ENCODE results near the gene RPTOR.

RPTOR gene

DNA sequence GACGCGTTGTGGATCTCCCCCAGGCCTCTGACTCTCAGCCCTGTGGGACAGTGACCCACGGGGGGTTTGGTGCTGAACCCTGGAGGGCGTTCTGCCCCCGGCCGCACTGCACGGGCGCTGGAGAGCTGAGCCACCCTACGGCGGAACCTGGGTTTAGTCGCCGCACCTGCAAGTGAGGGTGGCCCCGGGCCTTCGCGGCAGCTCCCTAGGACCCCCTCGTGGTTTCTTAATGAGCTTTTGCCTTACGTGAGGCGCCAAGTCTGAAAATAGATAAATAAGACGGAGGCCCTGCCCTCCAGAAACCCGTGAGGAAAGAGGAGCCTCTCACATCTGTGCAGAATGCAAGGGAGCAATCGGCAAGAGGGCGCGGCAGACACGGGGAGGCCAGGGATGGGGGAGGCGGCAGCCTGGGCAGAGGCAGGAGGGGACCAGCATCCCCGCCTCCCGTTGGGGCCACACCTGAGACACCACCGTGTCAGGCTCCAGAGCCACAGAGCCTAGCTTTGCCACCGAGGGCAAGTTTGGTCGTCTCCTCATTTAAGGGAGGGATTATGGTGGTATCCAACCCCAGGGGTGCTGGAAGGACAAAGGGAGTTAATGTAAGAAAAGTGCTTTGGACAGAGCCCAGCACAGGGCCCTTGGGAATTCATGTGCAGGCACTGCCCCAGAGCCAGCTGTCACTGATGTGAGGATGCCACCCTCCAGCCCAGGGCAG is 293.8 kb downstream of the RPTOR start:
- no peaks in the 10 kb centered on the region for H4K20me1 ChIP-seq (ENCODE audit: insufficient read depth, low read length)

GRCh38 chr17:80839026-80839345 is 294.3 kb downstream of the RPTOR start:
- Histone ChIP-seq H3K4me3 (ENCODE audit: low read depth in 1 of 2, low read length in 2 of 2) (no peak overlapping the region), H4K20me1 (ENCODE audit: insufficient read depth, low read length) (no peaks in the 10 kb centered on the region), H3K9ac (ENCODE audit: low read depth, low read length) (no peak overlapping the region), H3K36me3 (ENCODE audit: insufficient read depth, low read length) (peaks cover 53% of the 10 kb centered on the region), H3K9me3 (ENCODE audit: insufficient read depth, low read length, severe bottlenecking) (no peaks in the 10 kb centered on the region), H3K27me3 (ENCODE audit: insufficient read depth, low read length, poor library complexity) (no peaks in the 10 kb centered on the region), H2AFZ (ENCODE audit: low read depth, low read length) (no peak overlapping the region), H3K4me1 (ENCODE audit: insufficient read depth, low read length) (peaks cover 3% of the 10 kb centered on the region), H3K79me2 (ENCODE audit: insufficient read depth, low read length) (0 out of 2 replicates have a peak, but pooled peaks cover 4% of the 10 kb centered on the region), H3K27ac (ENCODE audit: low read length) (no peak overlapping the region), H3K4me2 (ENCODE audit: insufficient read depth, low read length) (no peak overlapping the region)
- ATAC-seq (ENCODE audit: insufficient read depth, low read depth) (no peak), DNase-seq (no peak)
- no peak for TF ChIP-seq CTCF (IDR thresholded peaks at IDR 0.05; ENCODE audit: borderline replicate concordance, extremely low read depth, low read length, poor library complexity, severe bottlenecking)

More for the DNA sequence above, 293.8 kb downstream of the RPTOR start:
- no peak overlapping the region for H3K9ac ChIP-seq (ENCODE audit: low read depth, low read length)
- no peak for TF ChIP-seq CTCF (IDR thresholded peaks at IDR 0.05; ENCODE audit: borderline replicate concordance, extremely low read depth, low read length, poor library complexity, severe bottlenecking)
- TF ChIP-seq EZH2 (IDR thresholded peaks at IDR 0.05; ENCODE audit: borderline replicate concordance, low read depth, low read length, severe bottlenecking), result no peak
- H3K27me3 ChIP-seq (ENCODE audit: insufficient read depth, low read length, poor library complexity), result no peaks in the 10 kb centered on the region
- peaks cover 8% of the 10 kb centered on the region for H3K4me1 ChIP-seq (ENCODE audit: insufficient read depth, low read length)
- H3K9me3 ChIP-seq (ENCODE audit: insufficient read depth, low read length, severe bottlenecking), result no peaks in the 10 kb centered on the region
- no peak overlapping the region for H2AFZ ChIP-seq (ENCODE audit: low read depth, low read length)
- peaks cover 50% of the 10 kb centered on the region for H3K36me3 ChIP-seq (ENCODE audit: insufficient read depth, low read length)
- no peak overlapping the region for H3K4me2 ChIP-seq (ENCODE audit: insufficient read depth, low read length)
- ATAC-seq (ENCODE audit: insufficient read depth, low read depth) (no peak), DNase-seq (no peak)
- no peak overlapping the region for H3K4me3 ChIP-seq (ENCODE audit: low read depth in 1 of 2, low read length in 2 of 2)
- H3K27ac ChIP-seq (ENCODE audit: low read length), result no peak overlapping the region
- H3K79me2 ChIP-seq (ENCODE audit: insufficient read depth, low read length), result 0 out of 2 replicates have a peak, but pooled peaks cover 4% of the 10 kb centered on the region

DNA sequence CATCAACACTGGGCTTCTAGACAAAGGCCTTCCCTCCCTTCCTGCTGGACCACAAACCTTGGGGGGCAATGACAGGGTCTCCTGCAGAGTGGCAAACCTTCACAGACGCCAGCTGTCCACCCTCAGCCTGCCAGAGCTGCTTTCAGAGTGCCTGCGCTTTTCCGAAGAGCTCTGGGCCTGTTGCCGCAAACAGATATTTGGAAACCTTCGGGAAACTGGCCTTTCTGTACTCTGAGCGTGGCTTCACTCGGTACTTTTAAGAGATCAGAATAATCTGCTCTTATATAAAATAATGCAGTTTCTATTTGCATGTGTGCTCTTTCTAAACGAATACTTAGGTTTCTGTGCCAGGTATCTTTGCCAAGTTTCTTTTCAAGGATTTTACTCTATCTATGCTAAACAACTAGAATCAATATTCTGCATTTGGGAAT is 294.9 kb downstream of the RPTOR start:
- Histone ChIP-seq H4K20me1 (ENCODE audit: insufficient read depth, low read length) (no peaks in the 10 kb centered on the region), H3K9me3 (ENCODE audit: insufficient read depth, low read length, severe bottlenecking) (no peaks in the 10 kb centered on the region), H3K4me1 (ENCODE audit: insufficient read depth, low read length) (no peaks in the 10 kb centered on the region), H3K36me3 (ENCODE audit: insufficient read depth, low read length) (peaks cover 53% of the 10 kb centered on the region), H3K9ac (ENCODE audit: low read depth, low read length) (no peak overlapping the region), H3K4me3 (ENCODE audit: low read depth in 1 of 2, low read length in 2 of 2) (no peak overlapping the region), H2AFZ (ENCODE audit: low read depth, low read length) (no peak overlapping the region), H3K27me3 (ENCODE audit: insufficient read depth, low read length, poor library complexity) (no peaks in the 10 kb centered on the region), H3K27ac (ENCODE audit: low read length) (no peak overlapping the region), H3K4me2 (ENCODE audit: insufficient read depth, low read length) (no peak overlapping the region), H3K79me2 (ENCODE audit: insufficient read depth, low read length) (no peaks in the 10 kb centered on the region)
- DNase-seq (no peak), ATAC-seq (ENCODE audit: insufficient read depth, low read depth) (no peak)
- TF ChIP-seq CTCF (IDR thresholded peaks at IDR 0.05; ENCODE audit: borderline replicate concordance, extremely low read depth, low read length, poor library complexity, severe bottlenecking) (no peak), EZH2 (IDR thresholded peaks at IDR 0.05; ENCODE audit: borderline replicate concordance, low read depth, low read length, severe bottlenecking) (no peak)
